GM19467 (cell line): Measurements from ENCODE around the gene DPY30.

Source experiments
- ATAC-seq: cut with Tn5 transposase; IDR thresholded peaks from one replicate; pipeline ENCODE4 v1.9.1; 2021; ENCODE audit warnings: mild to moderate bottlenecking, moderate library complexity; ENCODE audit not compliant: unreplicated experiment

Gene DPY30

DNA sequence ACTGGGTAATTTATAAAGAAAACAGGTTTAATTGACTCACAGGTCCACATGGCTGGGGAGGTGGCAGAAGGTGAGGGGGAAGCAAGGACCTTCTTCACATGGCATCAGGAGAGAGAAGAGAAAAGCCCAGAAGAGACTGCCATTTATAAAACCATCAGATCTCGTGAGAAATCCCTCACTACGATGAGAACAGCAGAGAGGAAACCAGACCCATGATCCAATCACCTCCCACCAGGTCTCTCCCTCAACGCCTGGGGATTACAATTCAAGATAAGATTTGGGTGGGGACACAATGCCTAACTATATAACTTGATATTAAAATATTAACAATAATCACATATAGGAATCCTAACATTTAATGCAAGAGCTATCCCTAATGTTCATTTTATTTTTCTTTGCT, 60.6 kb downstream of the DPY30 start:
- no peak for ATAC-seq

GRCh38 chr2:31978436-31978835, 61.2 kb downstream of the DPY30 start:
- ATAC-seq, result no peak
